Measurements from ENCODE around the gene AMH. TPM values are rescaled to one million over a fixed set of nuclear protein-coding genes. Genes with fewer than 3 reads are reported as not detected.

The AMH gene
- total and polyA plus RNA-seq, 2 of the 13 experiments (the other 11 are each of a cell fraction or from before 2014, with no cell fraction given), result 0.03 to 0.18 TPM

DNA sequence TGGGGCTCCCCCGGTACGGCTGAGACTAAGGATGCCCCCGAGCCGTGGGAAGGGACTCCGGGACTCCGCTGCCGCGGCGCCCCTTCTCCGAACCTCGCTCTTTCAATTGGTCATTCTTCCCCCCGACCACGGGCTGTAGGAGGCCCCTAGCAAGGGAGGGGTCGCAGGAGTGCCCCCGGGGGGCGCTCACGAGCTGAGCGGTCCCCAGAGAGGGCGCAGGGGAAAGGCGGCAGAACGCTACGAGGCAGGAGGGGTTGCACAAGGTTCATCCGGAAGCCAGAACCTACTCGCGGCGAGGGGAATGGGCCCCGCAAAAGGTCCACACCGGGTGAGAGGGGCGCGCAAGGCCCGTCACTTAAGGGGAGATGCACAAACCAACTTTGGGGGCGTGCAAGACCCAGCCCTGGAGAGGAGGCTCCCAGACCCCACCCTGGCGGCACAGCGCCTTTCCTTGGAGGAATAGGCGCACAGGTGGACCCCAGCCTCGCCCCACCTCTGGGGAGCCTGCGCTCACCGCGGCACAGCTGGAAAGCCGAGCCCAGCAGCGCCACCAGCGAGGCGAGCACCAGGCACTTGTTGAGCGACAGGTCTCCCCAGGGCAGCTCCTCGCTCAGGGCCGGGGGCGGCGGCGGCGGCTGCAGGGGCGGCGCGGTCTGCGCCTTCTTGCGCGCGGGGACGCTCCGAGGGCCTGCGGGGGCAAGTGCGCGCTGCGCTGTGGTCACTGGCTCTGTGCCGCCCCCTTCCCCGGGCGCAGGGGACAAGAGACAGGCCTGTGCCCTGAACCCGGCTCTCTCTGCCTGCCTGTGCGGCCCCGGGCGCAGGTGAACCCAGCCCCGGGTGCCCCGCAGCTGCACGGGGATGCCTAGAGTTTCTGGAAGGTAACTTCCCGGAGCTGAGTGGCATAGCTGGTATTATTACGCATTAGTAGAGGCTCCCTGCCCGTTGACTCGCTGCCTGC lies 4.3 kb downstream of the AMH start (continued):
- no peak for TF ChIP-seq EP300 (IDR thresholded peaks at IDR 0.05; ENCODE audit: low read depth in 2 of 2, low read length in 2 of 2)
- TF ChIP-seq EP300 (CRISPR knock-in tag; IDR thresholded peaks at IDR 0.05; ENCODE audit: borderline replicate concordance), result no peak
- TF ChIP-seq, protein P1, sequence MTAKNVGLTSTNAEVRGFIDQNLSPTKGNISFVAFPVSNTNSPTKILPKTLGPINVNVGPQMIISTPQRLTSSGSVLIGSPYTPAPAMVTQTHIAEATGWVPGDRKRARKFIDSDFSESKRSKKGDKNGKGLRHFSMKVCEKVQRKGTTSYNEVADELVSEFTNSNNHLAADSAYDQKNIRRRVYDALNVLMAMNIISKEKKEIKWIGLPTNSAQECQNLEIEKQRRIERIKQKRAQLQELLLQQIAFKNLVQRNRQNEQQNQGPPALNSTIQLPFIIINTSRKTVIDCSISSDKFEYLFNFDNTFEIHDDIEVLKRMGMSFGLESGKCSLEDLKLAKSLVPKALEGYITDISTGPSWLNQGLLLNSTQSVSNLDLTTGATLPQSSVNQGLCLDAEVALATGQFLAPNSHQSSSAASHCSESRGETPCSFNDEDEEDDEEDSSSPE (CRISPR knock-in tag; IDR thresholded peaks at IDR 0.05), result peak; percentile 65; the same call in 1 of the 2 replicates
- 0 out of 2 replicates have a peak, but pooled peaks have one; percentile 61 for TF ChIP-seq DNMT1 (CRISPR knock-in tag; IDR thresholded peaks at IDR 0.05)
- TF ChIP-seq, protein P2, sequence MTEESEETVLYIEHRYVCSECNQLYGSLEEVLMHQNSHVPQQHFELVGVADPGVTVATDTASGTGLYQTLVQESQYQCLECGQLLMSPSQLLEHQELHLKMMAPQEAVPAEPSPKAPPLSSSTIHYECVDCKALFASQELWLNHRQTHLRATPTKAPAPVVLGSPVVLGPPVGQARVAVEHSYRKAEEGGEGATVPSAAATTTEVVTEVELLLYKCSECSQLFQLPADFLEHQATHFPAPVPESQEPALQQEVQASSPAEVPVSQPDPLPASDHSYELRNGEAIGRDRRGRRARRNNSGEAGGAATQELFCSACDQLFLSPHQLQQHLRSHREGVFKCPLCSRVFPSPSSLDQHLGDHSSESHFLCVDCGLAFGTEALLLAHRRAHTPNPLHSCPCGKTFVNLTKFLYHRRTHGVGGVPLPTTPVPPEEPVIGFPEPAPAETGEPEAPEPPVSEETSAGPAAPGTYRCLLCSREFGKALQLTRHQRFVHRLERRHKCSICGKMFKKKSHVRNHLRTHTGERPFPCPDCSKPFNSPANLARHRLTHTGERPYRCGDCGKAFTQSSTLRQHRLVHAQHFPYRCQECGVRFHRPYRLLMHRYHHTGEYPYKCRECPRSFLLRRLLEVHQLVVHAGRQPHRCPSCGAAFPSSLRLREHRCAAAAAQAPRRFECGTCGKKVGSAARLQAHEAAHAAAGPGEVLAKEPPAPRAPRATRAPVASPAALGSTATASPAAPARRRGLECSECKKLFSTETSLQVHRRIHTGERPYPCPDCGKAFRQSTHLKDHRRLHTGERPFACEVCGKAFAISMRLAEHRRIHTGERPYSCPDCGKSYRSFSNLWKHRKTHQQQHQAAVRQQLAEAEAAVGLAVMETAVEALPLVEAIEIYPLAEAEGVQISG (CRISPR knock-in tag; IDR thresholded peaks at IDR 0.05), result peak; percentile 35; the same call in 1 of the 2 replicates
- peak; percentile 40 for TF ChIP-seq ZNF776 (CRISPR knock-in tag; IDR thresholded peaks at IDR 0.05)
- TF ChIP-seq, protein P3, sequence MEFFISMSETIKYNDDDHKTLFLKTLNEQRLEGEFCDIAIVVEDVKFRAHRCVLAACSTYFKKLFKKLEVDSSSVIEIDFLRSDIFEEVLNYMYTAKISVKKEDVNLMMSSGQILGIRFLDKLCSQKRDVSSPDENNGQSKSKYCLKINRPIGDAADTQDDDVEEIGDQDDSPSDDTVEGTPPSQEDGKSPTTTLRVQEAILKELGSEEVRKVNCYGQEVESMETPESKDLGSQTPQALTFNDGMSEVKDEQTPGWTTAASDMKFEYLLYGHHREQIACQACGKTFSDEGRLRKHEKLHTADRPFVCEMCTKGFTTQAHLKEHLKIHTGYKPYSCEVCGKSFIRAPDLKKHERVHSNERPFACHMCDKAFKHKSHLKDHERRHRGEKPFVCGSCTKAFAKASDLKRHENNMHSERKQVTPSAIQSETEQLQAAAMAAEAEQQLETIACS (CRISPR knock-in tag; IDR thresholded peaks at IDR 0.05), result peak; percentile 36; the same call in 1 of the 2 replicates
- TF ChIP-seq TBX2 (CRISPR knock-in tag; IDR thresholded peaks at IDR 0.05; ENCODE audit: borderline replicate concordance), result peak; percentile 65; the same call in 1 of the 2 replicates
- TF ChIP-seq SATB2 (CRISPR knock-in tag; IDR thresholded peaks at IDR 0.05), result 0 out of 2 replicates have a peak, but pooled peaks have one; percentile 54
- TF ChIP-seq, protein P4, sequence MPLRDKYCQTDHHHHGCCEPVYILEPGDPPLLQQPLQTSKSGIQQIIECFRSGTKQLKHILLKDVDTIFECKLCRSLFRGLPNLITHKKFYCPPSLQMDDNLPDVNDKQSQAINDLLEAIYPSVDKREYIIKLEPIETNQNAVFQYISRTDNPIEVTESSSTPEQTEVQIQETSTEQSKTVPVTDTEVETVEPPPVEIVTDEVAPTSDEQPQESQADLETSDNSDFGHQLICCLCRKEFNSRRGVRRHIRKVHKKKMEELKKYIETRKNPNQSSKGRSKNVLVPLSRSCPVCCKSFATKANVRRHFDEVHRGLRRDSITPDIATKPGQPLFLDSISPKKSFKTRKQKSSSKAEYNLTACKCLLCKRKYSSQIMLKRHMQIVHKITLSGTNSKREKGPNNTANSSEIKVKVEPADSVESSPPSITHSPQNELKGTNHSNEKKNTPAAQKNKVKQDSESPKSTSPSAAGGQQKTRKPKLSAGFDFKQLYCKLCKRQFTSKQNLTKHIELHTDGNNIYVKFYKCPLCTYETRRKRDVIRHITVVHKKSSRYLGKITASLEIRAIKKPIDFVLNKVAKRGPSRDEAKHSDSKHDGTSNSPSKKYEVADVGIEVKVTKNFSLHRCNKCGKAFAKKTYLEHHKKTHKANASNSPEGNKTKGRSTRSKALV (CRISPR knock-in tag; IDR thresholded peaks at IDR 0.05), result peak; percentile 92
- 0 out of 2 replicates have a peak, but pooled peaks have one; percentile 33 for TF ChIP-seq CC2D1A (CRISPR knock-in tag; IDR thresholded peaks at IDR 0.05)
- peak; percentile 52; the same call in 1 of the 2 replicates for TF ChIP-seq GATAD2A (CRISPR knock-in tag; IDR thresholded peaks at IDR 0.05)
- peak; percentile 68; the same call in 1 of the 2 replicates for TF ChIP-seq ELF1 (CRISPR knock-in tag; IDR thresholded peaks at IDR 0.05)
- TF ChIP-seq, protein P5, sequence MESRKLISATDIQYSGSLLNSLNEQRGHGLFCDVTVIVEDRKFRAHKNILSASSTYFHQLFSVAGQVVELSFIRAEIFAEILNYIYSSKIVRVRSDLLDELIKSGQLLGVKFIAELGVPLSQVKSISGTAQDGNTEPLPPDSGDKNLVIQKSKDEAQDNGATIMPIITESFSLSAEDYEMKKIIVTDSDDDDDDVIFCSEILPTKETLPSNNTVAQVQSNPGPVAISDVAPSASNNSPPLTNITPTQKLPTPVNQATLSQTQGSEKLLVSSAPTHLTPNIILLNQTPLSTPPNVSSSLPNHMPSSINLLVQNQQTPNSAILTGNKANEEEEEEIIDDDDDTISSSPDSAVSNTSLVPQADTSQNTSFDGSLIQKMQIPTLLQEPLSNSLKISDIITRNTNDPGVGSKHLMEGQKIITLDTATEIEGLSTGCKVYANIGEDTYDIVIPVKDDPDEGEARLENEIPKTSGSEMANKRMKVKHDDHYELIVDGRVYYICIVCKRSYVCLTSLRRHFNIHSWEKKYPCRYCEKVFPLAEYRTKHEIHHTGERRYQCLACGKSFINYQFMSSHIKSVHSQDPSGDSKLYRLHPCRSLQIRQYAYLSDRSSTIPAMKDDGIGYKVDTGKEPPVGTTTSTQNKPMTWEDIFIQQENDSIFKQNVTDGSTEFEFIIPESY (CRISPR knock-in tag; IDR thresholded peaks at IDR 0.05), result peak; percentile 56; the same call in 1 of the 2 replicates
- no peak for TF ChIP-seq NONO (IDR thresholded peaks at IDR 0.05)
- 0 out of 2 replicates have a peak, but pooled peaks have one; percentile 24 for TF ChIP-seq NONO (CRISPR knock-in tag; conservative IDR thresholded peaks at IDR 0.05)
- TF ChIP-seq, protein P6, sequence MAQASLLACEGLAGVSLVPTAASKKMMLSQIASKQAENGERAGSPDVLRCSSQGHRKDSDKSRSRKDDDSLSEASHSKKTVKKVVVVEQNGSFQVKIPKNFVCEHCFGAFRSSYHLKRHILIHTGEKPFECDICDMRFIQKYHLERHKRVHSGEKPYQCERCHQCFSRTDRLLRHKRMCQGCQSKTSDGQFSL (CRISPR knock-in tag; IDR thresholded peaks at IDR 0.05), result 0 out of 2 replicates have a peak, but pooled peaks have one; percentile 13

Measured in HepG2 (cell line).